Neural progenitor cell (in vitro differentiated cells): ENCODE measurements around the gene KANTR. TPM values are rescaled to one million over a fixed set of nuclear protein-coding genes. Genes with fewer than 3 reads are reported as not detected.

Experiments used
- DNase-seq: peaks from one replicate; pipeline ENCODE4 v3.0.0-alpha.2; 2016; ENCODE audit warnings: low spot score
- H2AFZ ChIP-seq: fragments of 200-600 bp; sonication (generic); replicated peaks from 2 replicates; pipeline ENCODE4 v1.6.1; 2016; ENCODE audit warnings: antibody characterized with exemption
- H3F3A ChIP-seq: fragments of 200-600 bp; sonication (generic); 2 replicates; pipeline ENCODE4 v1.6.1; 2016; ENCODE audit warnings: antibody characterized with exemption, low read depth
- H3K27ac ChIP-seq: fragments of 200-600 bp; sonication (generic); 2 replicates; pipeline ENCODE4 v1.5.1; 2016; ENCODE audit warnings: mild to moderate bottlenecking
- H3K27me3 ChIP-seq: fragments of 200-600 bp; sonication (generic); 2 replicates; pipeline ENCODE4 v1.6.1; 2016; ENCODE audit warnings: mild to moderate bottlenecking, moderate library complexity
- H3K36me3 ChIP-seq: fragments of 200-600 bp; sonication (generic); 2 replicates; pipeline ENCODE4 v1.5.1; 2016
- H3K4me1 ChIP-seq: fragments of 200-600 bp; sonication (generic); 2 replicates; pipeline ENCODE4 v1.6.1; 2016; ENCODE audit warnings: mixed run types
- H3K4me2 ChIP-seq: fragments of 200-600 bp; sonication (generic); 2 replicates; pipeline ENCODE4 v1.6.1; 2016
- H3K4me3 ChIP-seq: fragments of 200-600 bp; sonication (generic); 2 replicates; pipeline ENCODE4 v1.5.1; 2016
- H3K79me2 ChIP-seq: fragments of 200-600 bp; sonication (generic); 2 replicates; pipeline ENCODE4 v1.6.1; 2016; ENCODE audit warnings: low read depth
- H3K9ac ChIP-seq: fragments of 200-600 bp; sonication (generic); 2 replicates; pipeline ENCODE4 v1.6.1; 2016
- H3K9me3 ChIP-seq: fragments of 200-600 bp; sonication (generic); 2 replicates; pipeline ENCODE4 v1.5.1; 2016; ENCODE audit warnings: low read depth
- H4K20me1 ChIP-seq: fragments of 200-600 bp; sonication (generic); 2 replicates; pipeline ENCODE4 v1.6.1; 2016; ENCODE audit warnings: low read depth
- H3K27ac Mint-ChIP-seq: 3 replicates; pipeline ENCODE4 v1.8.0; 2021; ENCODE audit warnings: mixed read lengths
- H3K27me3 Mint-ChIP-seq: 2 replicates; pipeline ENCODE4 v1.8.0; 2022; ENCODE audit warnings: low read depth, mild to moderate bottlenecking, inconsistent platforms, moderate library complexity, mixed read lengths; ENCODE audit not compliant: insufficient read depth
- H3K36me3 Mint-ChIP-seq: 3 replicates; pipeline ENCODE4 v1.8.0; 2021; ENCODE audit warnings: mixed read lengths
- H3K4me1 Mint-ChIP-seq: 3 replicates; pipeline ENCODE4 v1.8.0; 2021; ENCODE audit warnings: mixed read lengths
- H3K4me3 Mint-ChIP-seq: 3 replicates; pipeline ENCODE4 v1.8.0; 2021; ENCODE audit warnings: mild to moderate bottlenecking, moderate library complexity, mixed read lengths
- H3K9me3 Mint-ChIP-seq: 3 replicates; pipeline ENCODE4 v1.8.0; 2020; ENCODE audit warnings: mixed read lengths
- EZH2 ChIP-seq: fragments of 200-600 bp; sonication (generic); IDR thresholded peaks from 2 replicates; pipeline ENCODE4 v1.6.1; 2017; ENCODE audit warnings: antibody characterized with exemption, mild to moderate bottlenecking, moderate library complexity
- EZH2phosphoT487 ChIP-seq: fragments of 200-600 bp; sonication (generic); IDR thresholded peaks from 2 replicates; pipeline ENCODE4 v1.6.1; 2017; ENCODE audit warnings: antibody characterized with exemption
- total RNA-seq: library from RNA; depleted of rRNA; stranded (reverse); fragments of >200 nt; gene quantifications from 2 replicates; pipeline ENCODE4 v1.2.3, GENCODE V29; 2015; ENCODE audit warnings: low replicate concordance
- TF ChIP-seq, protein P1 (sequence below): fragments of 200-600 bp; sonication (generic); IDR thresholded peaks from 2 replicates; pipeline ENCODE4 v1.5.1; 2017; ENCODE audit warnings: antibody characterized with exemption, mild to moderate bottlenecking

The KANTR gene
- total RNA-seq, 1 donor from 2014 or later: 30.9 TPM

GRCh38 chrX:53155512-53156206, 61.7 kb downstream of the KANTR start:
- Histone ChIP-seq H3K4me1 (no peaks in the 10 kb centered on the region), H4K20me1 (no peaks in the 10 kb centered on the region), H3F3A (no peaks in the 10 kb centered on the region), H3K27me3 (no peaks in the 10 kb centered on the region), H3K79me2 (no peaks in the 10 kb centered on the region), H3K27ac (no peak overlapping the region), H3K9me3 (peaks cover 7% of the 10 kb centered on the region), H3K9ac (no peak overlapping the region), H2AFZ (no peak overlapping the region), H3K4me2 (no peak overlapping the region), H3K36me3 (no peaks in the 10 kb centered on the region), H3K4me3 (no peak overlapping the region)
- no peak for DNase-seq
- H3K27me3 Mint-ChIP-seq: peaks cover 4% of the 10 kb centered on the region
- H3K4me1 Mint-ChIP-seq: peaks cover 3% of the 10 kb centered on the region
- H3K4me3 Mint-ChIP-seq: no peak overlapping the region
- H3K9me3 Mint-ChIP-seq: peaks cover 17% of the 10 kb centered on the region
- TF ChIP-seq, protein P1, sequence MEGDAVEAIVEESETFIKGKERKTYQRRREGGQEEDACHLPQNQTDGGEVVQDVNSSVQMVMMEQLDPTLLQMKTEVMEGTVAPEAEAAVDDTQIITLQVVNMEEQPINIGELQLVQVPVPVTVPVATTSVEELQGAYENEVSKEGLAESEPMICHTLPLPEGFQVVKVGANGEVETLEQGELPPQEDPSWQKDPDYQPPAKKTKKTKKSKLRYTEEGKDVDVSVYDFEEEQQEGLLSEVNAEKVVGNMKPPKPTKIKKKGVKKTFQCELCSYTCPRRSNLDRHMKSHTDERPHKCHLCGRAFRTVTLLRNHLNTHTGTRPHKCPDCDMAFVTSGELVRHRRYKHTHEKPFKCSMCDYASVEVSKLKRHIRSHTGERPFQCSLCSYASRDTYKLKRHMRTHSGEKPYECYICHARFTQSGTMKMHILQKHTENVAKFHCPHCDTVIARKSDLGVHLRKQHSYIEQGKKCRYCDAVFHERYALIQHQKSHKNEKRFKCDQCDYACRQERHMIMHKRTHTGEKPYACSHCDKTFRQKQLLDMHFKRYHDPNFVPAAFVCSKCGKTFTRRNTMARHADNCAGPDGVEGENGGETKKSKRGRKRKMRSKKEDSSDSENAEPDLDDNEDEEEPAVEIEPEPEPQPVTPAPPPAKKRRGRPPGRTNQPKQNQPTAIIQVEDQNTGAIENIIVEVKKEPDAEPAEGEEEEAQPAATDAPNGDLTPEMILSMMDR: no peak
- TF ChIP-seq EZH2 (no peak), EZH2phosphoT487 (no peak)
- H3K36me3 Mint-ChIP-seq: peaks cover 11% of the 10 kb centered on the region
- H3K27ac Mint-ChIP-seq: no peak overlapping the region

- no peak overlapping the region for H3K9ac ChIP-seq
- H3K9me3 Mint-ChIP-seq: peaks cover 17% of the 10 kb centered on the region
- H3K36me3 ChIP-seq: no peaks in the 10 kb centered on the region
- H3K4me1 Mint-ChIP-seq: peaks cover 6% of the 10 kb centered on the region
- peaks cover 11% of the 10 kb centered on the region for H3K36me3 Mint-ChIP-seq
- H3K79me2 ChIP-seq: no peaks in the 10 kb centered on the region
- TF ChIP-seq EZH2phosphoT487 (no peak), EZH2 (no peak)
- TF ChIP-seq, protein P1: no peak
- H4K20me1 ChIP-seq: no peaks in the 10 kb centered on the region
- H3K4me3 Mint-ChIP-seq: no peak overlapping the region
- no peak overlapping the region for H3K27ac ChIP-seq
- H3K9me3 ChIP-seq: peaks cover 3% of the 10 kb centered on the region
- H3K4me1 ChIP-seq: no peaks in the 10 kb centered on the region
- no peaks in the 10 kb centered on the region for H3K27me3 ChIP-seq
- H3F3A ChIP-seq: no peaks in the 10 kb centered on the region
- no peak overlapping the region for H2AFZ ChIP-seq
- H3K4me2 ChIP-seq: no peak overlapping the region
- peaks cover 4% of the 10 kb centered on the region for H3K27me3 Mint-ChIP-seq
- no peak for DNase-seq
- no peak overlapping the region for H3K4me3 ChIP-seq
- no peak overlapping the region for H3K27ac Mint-ChIP-seq
These were observed 62.3 kb downstream of the KANTR start for GRCh38 chrX:53156207-53156596.

- no peaks in the 10 kb centered on the region for H3K79me2 ChIP-seq
- no peaks in the 10 kb centered on the region for H3K27me3 ChIP-seq
- H3K4me1 ChIP-seq: peaks cover 9% of the 10 kb centered on the region
- peaks cover 3% of the 10 kb centered on the region for H3K9me3 ChIP-seq
- H2AFZ ChIP-seq: no peak overlapping the region
- no peaks in the 10 kb centered on the region for H3F3A ChIP-seq
- no peaks in the 10 kb centered on the region for H3K36me3 ChIP-seq
- H3K4me3 Mint-ChIP-seq: no peak overlapping the region
- no peaks in the 10 kb centered on the region for H4K20me1 ChIP-seq
- H3K27ac Mint-ChIP-seq: no peak overlapping the region
- TF ChIP-seq EZH2 (no peak), EZH2phosphoT487 (no peak)
- TF ChIP-seq, protein P1: no peak
- H3K27ac ChIP-seq: no peak overlapping the region
- peaks cover 13% of the 10 kb centered on the region for H3K9me3 Mint-ChIP-seq
- no peak overlapping the region for H3K9ac ChIP-seq
- H3K4me1 Mint-ChIP-seq: peaks cover 24% of the 10 kb centered on the region
- no peak overlapping the region for H3K4me3 ChIP-seq
- H3K27me3 Mint-ChIP-seq: peaks cover 5% of the 10 kb centered on the region
- no peak for DNase-seq
- H3K36me3 Mint-ChIP-seq: peaks cover 2% of the 10 kb centered on the region
- no peak overlapping the region for H3K4me2 ChIP-seq
These were observed 65.2 kb downstream of the KANTR start for GRCh38 chrX:53159184-53159583.
